ENCODE measurements around the gene RABIF. TPM values are rescaled to one million over a fixed set of nuclear protein-coding genes. Genes with fewer than 3 reads are reported as not detected.

Gene RABIF
- total RNA-seq, 2 experiments from 2014 or later, result 7.8 TPM

- ChIA-PET POLR2A (interaction anchor here (0.6 to 1.0 kb wide), 4 partner anchors 14 to 80 kb away, joined by 3 to 6 read pairs (median 4); no protein-coding TSS in a partner anchor), CTCF (ENCODE audit: unreplicated experiment) (no interaction called here)
- peak overlapping the region; percentile 86 for H3K4me2 ChIP-seq (ENCODE audit: low read length)
- no peaks in the 10 kb centered on the region for H3K9me3 ChIP-seq (ENCODE audit: low read length)
- TF ChIP-seq CTCF (conservative IDR thresholded peaks at IDR 0.05; ENCODE audit: low read length) (no peak), EZH2phosphoT487 (IDR thresholded peaks at IDR 0.05; ENCODE audit: borderline replicate concordance, low read depth, low read length) (no peak)
- BruUV-seq (replicated peaks), result no TSS peak
- peak overlapping the region; percentile 88 for H3K27ac ChIP-seq (ENCODE audit: low read depth, low read length, poor library complexity, severe bottlenecking)
- peaks cover 14% of the 10 kb centered on the region for H3K4me1 ChIP-seq (ENCODE audit: insufficient read depth, low read length, poor library complexity, severe bottlenecking)
- intact Hi-C loops (cut with micrococcal nuclease; ENCODE audit: unreplicated experiment), result loop anchor here (2.0 to 5.0 kb wide), 3 partner anchors 39 to 111 kb away; partner anchors contain the start of genes ADIPOR1 and KLHL12
- H2AFZ ChIP-seq (ENCODE audit: low read length), result peak overlapping the region; percentile 72
- H3K4me3 ChIP-seq (ENCODE audit: low read depth, low read length, poor library complexity, severe bottlenecking), result peak overlapping the region; percentile 78
- H4K20me1 ChIP-seq (ENCODE audit: insufficient read depth, low read length), result no peaks in the 10 kb centered on the region
- no peaks in the 10 kb centered on the region for H3K9me2 ChIP-seq (ENCODE audit: insufficient read depth, low read length)
- peaks cover 17% of the 10 kb centered on the region for H3K79me2 ChIP-seq (ENCODE audit: insufficient read depth, low read depth, low read length)
- peaks cover 33% of the 10 kb centered on the region for H3K36me3 ChIP-seq (ENCODE audit: insufficient read depth, low read length)
- no peak for DNase-seq (ENCODE audit: low spot score)
These were observed 773 bp downstream of the RABIF start for GRCh38 chr1:202888221-202888530.

GRCh38 chr1:202880961-202881460 is 7.9 kb downstream of the RABIF start:
- intact Hi-C loops (cut with micrococcal nuclease; ENCODE audit: unreplicated experiment), result no loop called here
- POLR2A ChIA-PET, result interaction anchor here (0.5 kb wide), 1 partner anchor 46 kb away, joined by 5 read pairs; the partner anchor contains the start of gene KLHL12

More at GRCh38 chr1:202880961-202881460, 7.9 kb downstream of the RABIF start:
- Histone ChIP-seq H3K4me3 (ENCODE audit: low read depth, low read length, poor library complexity, severe bottlenecking) (no peak overlapping the region), H3K9me3 (ENCODE audit: low read length) (no peaks in the 10 kb centered on the region), H3K36me3 (ENCODE audit: insufficient read depth, low read length) (peaks cover 32% of the 10 kb centered on the region), H3K4me2 (ENCODE audit: low read length) (no peak overlapping the region), H2AFZ (ENCODE audit: low read length) (no peak overlapping the region), H3K9me2 (ENCODE audit: insufficient read depth, low read length) (no peaks in the 10 kb centered on the region), H3K4me1 (ENCODE audit: insufficient read depth, low read length, poor library complexity, severe bottlenecking) (no peaks in the 10 kb centered on the region), H3K27ac (ENCODE audit: low read depth, low read length, poor library complexity, severe bottlenecking) (no peak overlapping the region), H3K79me2 (ENCODE audit: insufficient read depth, low read depth, low read length) (no peaks in the 10 kb centered on the region), H4K20me1 (ENCODE audit: insufficient read depth, low read length) (no peaks in the 10 kb centered on the region)
- BruUV-seq (replicated peaks), result no TSS peak
- DNase-seq (ENCODE audit: low spot score), result no peak
- CTCF ChIA-PET (ENCODE audit: unreplicated experiment), result no interaction called here
- no peak for TF ChIP-seq EZH2phosphoT487 (IDR thresholded peaks at IDR 0.05; ENCODE audit: borderline replicate concordance, low read depth, low read length)
- no peak for TF ChIP-seq CTCF (conservative IDR thresholded peaks at IDR 0.05; ENCODE audit: low read length)

Data from OCI-LY7 (cell line).